GM20000 (cell line): Measurements from ENCODE around the gene TRIP6.

Source experiments
- DNase-seq: peaks from one replicate; pipeline ENCODE4 v3.0.0; 2012; ENCODE audit warnings: low spot score
- CTCF ChIP-seq: IDR thresholded peaks from 2 replicates; pipeline ENCODE4 v1.5.1; 2012; ENCODE audit warnings: mild to moderate bottlenecking, control low read depth; ENCODE audit errors: extremely low read depth, missing control alignments

The TRIP6 gene

GRCh38 chr7:100894860-100895700 is 27.9 kb downstream of the TRIP6 start:
- TF ChIP-seq CTCF = peak; percentile 88
- peak; percentile 85 for DNase-seq

- no peak for DNase-seq
- TF ChIP-seq CTCF = no peak
These were observed 28.4 kb downstream of the TRIP6 start, which contains the start of gene ACHE for GRCh38 chr7:100895701-100895955. ACHE (minus strand) TSS chr7:100895888; CDS start chr7:100894232, 1,656 bp downstream.

GRCh38 chr7:100895956-100896731 is 29.0 kb downstream of the TRIP6 start:
- peak; percentile 81 for DNase-seq
- no peak for TF ChIP-seq CTCF

GRCh38 chr7:100896732-100897608 is 29.8 kb downstream of the TRIP6 start:
- DNase-seq = peak; percentile 75
- peak; percentile 73 for TF ChIP-seq CTCF

DNA sequence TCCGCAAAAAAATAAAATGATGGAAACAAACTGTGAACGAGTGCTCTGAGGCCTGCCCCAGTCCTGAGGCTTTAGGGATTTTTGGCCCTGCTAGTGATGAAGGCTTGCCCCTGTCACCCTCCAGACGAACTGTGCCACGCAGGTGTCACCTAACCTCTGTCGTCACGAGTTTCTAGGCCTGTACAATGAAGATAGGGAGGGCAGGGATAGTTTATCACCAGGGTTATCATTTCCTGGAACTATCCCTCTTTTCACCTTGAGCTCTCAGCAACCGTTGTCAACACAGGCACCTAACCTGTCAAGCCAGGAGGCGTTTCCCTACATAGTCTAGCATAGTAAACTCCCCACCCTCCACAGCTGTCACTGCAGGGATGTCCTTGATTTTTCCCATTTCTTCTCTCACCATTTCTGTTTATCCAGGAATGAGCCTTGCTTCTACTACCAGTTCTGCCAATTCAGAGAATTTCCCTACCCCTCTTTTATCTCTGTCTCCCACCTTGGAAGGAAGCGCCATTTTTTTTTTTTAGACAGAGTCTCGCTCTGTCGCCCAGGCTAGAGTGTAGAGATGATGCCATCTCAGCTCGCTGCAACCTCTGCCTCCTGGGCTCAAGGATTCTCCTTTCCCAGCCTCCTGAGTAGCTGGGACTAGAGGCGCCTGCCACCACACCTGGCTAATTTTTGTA is 30.7 kb downstream of the TRIP6 start:
- no peak for DNase-seq
- TF ChIP-seq CTCF = no peak

DNA sequence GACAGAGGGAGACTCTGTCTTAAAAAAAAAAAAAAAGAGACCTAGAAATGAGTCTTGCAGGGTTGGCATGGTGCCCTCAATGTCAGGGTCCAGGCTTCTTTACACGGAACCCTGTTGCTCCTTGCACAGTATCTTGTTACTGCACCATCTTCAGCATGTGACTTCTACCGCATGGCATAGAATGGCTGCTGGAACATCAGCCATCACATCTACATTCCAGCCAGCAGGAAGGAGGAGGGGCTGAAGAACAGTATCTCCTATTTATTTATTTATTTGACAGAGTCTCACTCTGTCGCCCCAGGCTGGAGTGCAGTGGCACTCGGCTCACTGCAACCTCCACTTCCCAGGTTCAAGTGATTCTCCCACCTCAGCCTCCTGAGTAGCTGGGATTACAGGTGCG is 32.2 kb downstream of the TRIP6 start:
- DNase-seq = no peak
- no peak for TF ChIP-seq CTCF
